GM10266 (cell line): ENCODE measurements around the gene PPP4R1.

Experiments
- DNase-seq: peaks from one replicate; pipeline ENCODE4 v3.0.0; 2012; ENCODE audit errors: extremely low spot score
- TF ChIP-seq, protein P1 (sequence below): IDR thresholded peaks from 2 replicates; pipeline ENCODE4 v1.5.1; 2012; ENCODE audit warnings: mild to moderate bottlenecking, low read depth; ENCODE audit not compliant: control insufficient read depth, insufficient read depth; ENCODE audit errors: missing control alignments

PPP4R1 gene

GRCh38 chr18:9562584-9562983 lies 51.8 kb downstream of the PPP4R1 start:
- no peak for DNase-seq

DNA sequence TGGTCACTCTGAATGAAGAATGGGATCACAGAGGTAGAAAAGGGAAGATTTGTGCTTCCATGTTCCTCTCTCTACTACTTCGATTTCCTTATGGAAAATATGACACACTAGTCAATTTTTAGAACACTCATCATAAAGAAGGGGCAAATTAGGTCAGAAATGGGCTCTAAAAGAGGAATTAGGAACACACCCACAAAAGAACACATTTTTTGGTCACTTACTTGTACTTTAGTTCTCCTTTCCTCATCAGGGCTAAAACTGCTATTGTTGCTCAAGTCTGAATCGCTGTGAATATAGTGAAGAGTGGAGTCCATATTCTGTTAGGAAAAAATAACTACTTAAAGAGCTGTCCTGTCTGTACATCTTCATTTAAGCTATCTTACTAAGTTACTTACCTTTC lies 52.6 kb downstream of the PPP4R1 start:
- TF ChIP-seq, protein P1, sequence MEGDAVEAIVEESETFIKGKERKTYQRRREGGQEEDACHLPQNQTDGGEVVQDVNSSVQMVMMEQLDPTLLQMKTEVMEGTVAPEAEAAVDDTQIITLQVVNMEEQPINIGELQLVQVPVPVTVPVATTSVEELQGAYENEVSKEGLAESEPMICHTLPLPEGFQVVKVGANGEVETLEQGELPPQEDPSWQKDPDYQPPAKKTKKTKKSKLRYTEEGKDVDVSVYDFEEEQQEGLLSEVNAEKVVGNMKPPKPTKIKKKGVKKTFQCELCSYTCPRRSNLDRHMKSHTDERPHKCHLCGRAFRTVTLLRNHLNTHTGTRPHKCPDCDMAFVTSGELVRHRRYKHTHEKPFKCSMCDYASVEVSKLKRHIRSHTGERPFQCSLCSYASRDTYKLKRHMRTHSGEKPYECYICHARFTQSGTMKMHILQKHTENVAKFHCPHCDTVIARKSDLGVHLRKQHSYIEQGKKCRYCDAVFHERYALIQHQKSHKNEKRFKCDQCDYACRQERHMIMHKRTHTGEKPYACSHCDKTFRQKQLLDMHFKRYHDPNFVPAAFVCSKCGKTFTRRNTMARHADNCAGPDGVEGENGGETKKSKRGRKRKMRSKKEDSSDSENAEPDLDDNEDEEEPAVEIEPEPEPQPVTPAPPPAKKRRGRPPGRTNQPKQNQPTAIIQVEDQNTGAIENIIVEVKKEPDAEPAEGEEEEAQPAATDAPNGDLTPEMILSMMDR, result no peak

More at GRCh38 chr18:9562584-9562983, 51.8 kb downstream of the PPP4R1 start:
- TF ChIP-seq, protein P1, result no peak

GRCh38 chr18:9559253-9559652 lies 55.1 kb downstream of the PPP4R1 start:
- no peak for DNase-seq
- TF ChIP-seq, protein P1, result no peak

More for the DNA sequence above, 52.6 kb downstream of the PPP4R1 start:
- no peak for DNase-seq

GRCh38 chr18:9558387-9559064 lies 55.8 kb downstream of the PPP4R1 start:
- TF ChIP-seq, protein P1, result no peak
- DNase-seq, result no peak

DNA sequence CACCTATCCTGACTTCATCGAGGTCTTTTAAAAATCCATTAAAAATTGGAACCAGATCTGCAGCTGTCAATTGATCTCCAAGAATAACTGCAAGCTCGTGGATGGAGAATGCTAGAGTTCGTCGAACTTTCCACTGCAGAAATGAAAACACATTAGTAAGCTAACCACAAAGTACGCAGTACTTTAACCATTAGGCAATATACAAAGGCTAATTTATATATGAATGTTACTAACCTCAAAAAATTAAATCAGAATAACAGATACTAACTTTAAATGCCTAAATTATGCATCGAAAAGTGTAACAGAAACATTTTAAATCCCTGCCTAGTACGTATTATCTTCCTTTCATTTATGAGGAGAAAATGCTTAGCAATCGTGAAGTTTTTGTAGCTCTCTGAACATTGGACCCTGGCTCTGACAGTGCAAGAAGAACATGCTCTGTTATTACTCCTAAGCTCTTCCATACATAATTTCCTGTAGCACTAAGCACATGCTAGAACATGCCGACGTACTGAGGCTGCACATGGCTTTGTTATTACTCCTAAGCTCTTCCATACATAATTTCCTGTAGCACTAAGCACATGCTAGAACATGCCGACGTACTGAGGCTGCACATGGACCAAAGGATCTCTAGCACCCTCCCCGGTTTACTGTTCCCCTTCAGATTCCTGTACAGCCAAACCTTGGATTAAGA lies 57.0 kb downstream of the PPP4R1 start:
- no peak for DNase-seq
- TF ChIP-seq, protein P1, result no peak

GRCh38 chr18:9552616-9553015 lies 61.7 kb downstream of the PPP4R1 start:
- TF ChIP-seq, protein P1, result no peak
- no peak for DNase-seq

DNA sequence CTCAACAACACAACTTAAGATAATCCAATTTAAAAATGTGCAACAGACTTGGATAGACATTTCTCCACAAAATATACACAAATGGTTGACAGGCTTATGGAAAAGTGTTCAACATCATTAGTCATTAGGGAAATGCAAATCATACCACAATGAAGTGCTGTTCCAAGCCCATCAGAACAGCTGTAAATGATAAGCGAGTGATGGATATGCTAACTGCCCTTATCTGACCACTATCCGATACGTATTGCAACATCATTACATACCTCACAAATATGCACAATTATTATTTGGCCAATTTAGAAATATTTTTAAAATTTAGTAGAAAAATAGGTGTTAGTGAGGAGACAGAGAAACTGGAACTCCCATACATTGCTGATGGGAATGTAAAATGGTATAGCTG lies 62.2 kb downstream of the PPP4R1 start:
- no peak for DNase-seq
- TF ChIP-seq, protein P1, result no peak
